Activated CD4-positive, alpha-beta T cell treated with anti-CD3 and anti-CD28 coated beads for 36 hours (primary cell): ENCODE measurements around the gene MRPL50. TPM values are rescaled to one million over a fixed set of nuclear protein-coding genes. Genes with fewer than 3 reads are reported as not detected.

Experiments used
- ATAC-seq: fragments of 200-7000 bp; cut with Tn5 transposase; one replicate; pipeline ENCODE4 v1.10.0; 2021; ENCODE audit warnings: mild to moderate bottlenecking, moderate library complexity
- CTCF ChIA-PET: fragments of 350-600 bp; sonication (Branson Sonifier 250); formaldehyde crosslinking; loops from one replicate; lab custom pipeline; 2021; ENCODE audit warnings: antibody characterized with exemption; lab: Charles Lee
- POLR2A ChIA-PET: fragments of 350-600 bp; sonication (Branson Sonifier 250); formaldehyde crosslinking; loops from one replicate; lab custom pipeline; 2021; ENCODE audit warnings: antibody characterized with exemption, inconsistent platforms; lab: Charles Lee
- DNase-seq: peaks from one replicate; pipeline ENCODE4 v3.0.0-alpha.2; 2020
- H3K27ac Mint-ChIP-seq: one replicate; pipeline ENCODE4 v1.8.0; 2021; ENCODE audit warnings: mixed read lengths
- H3K27me3 Mint-ChIP-seq: one replicate; pipeline ENCODE4 v1.8.0; 2021; ENCODE audit warnings: mixed read lengths
- H3K36me3 Mint-ChIP-seq: one replicate; pipeline ENCODE4 v1.8.0; 2021; ENCODE audit warnings: low read depth, mixed read lengths
- H3K4me1 Mint-ChIP-seq: one replicate; pipeline ENCODE4 v1.8.0; 2021; ENCODE audit warnings: mixed read lengths
- H3K4me3 Mint-ChIP-seq: one replicate; pipeline ENCODE4 v1.8.0; 2021; ENCODE audit warnings: mild to moderate bottlenecking, moderate library complexity, mixed read lengths
- H3K9me3 Mint-ChIP-seq: one replicate; pipeline ENCODE4 v1.8.0; 2021; ENCODE audit warnings: low read depth, mixed read lengths
- intact Hi-C, 2 experiments: fragments of 100-400 bp; cut with DNase I in 1 of 2; cut with micrococcal nuclease in 1 of 2; formaldehyde crosslinking; loops; one replicate each; pipeline versions ENCODE4 v1.14.2 to v1.15.1; 2022 to 2024; cut with DNase I, micrococcal nuclease
- total RNA-seq, 2 experiments: library from RNA; stranded (reverse); gene quantifications; one replicate each; pipeline ENCODE4 v1.2.3, GENCODE V29; 2021

MRPL50 gene
- total RNA-seq, 2 experiments from 2014 or later = 15.5 to 17.0 TPM

- intact Hi-C loops = no loop called here
- no peak overlapping the region for H3K4me3 Mint-ChIP-seq
- no peaks in the 10 kb centered on the region for H3K4me1 Mint-ChIP-seq
- H3K9me3 Mint-ChIP-seq = no peaks in the 10 kb centered on the region
- no peaks in the 10 kb centered on the region for H3K36me3 Mint-ChIP-seq
- no peak overlapping the region for H3K27ac Mint-ChIP-seq
- ATAC-seq (no peak), DNase-seq (no peak)
- ChIA-PET POLR2A (no interaction called here), CTCF (interaction anchor here (0.6 kb wide), 1 partner anchor 205 kb away, joined by 3 read pairs; no protein-coding TSS in a partner anchor)
- peaks cover 9% of the 10 kb centered on the region for H3K27me3 Mint-ChIP-seq
Measured at GRCh38 chr9:101375546-101375945, 22.9 kb downstream of the MRPL50 start.

GRCh38 chr9:101372327-101373118, 25.9 kb downstream of the MRPL50 start:
- no peak overlapping the region for H3K4me3 Mint-ChIP-seq
- no peak overlapping the region for H3K27ac Mint-ChIP-seq
- no peaks in the 10 kb centered on the region for H3K9me3 Mint-ChIP-seq
- ATAC-seq (no peak), DNase-seq (no peak)
- peaks cover 10% of the 10 kb centered on the region for H3K27me3 Mint-ChIP-seq
- CTCF ChIA-PET = interaction anchor here (0.7 to 1.7 kb wide), 2 partner anchors 16 to 60 kb away, joined by 3 to 4 read pairs; no protein-coding TSS in a partner anchor
- no peaks in the 10 kb centered on the region for H3K4me1 Mint-ChIP-seq
- no peaks in the 10 kb centered on the region for H3K36me3 Mint-ChIP-seq
- POLR2A ChIA-PET = no interaction called here
- intact Hi-C loops = no loop called here

GRCh38 chr9:101371813-101372212, 26.6 kb downstream of the MRPL50 start:
- H3K27me3 Mint-ChIP-seq = peaks cover 10% of the 10 kb centered on the region
- no peak for ATAC-seq

GRCh38 chr9:101369884-101370531, 28.4 kb downstream of the MRPL50 start:
- POLR2A ChIA-PET = no interaction called here

More at GRCh38 chr9:101371813-101372212, 26.6 kb downstream of the MRPL50 start:
- POLR2A ChIA-PET = no interaction called here
- Mint-ChIP-seq H3K4me1 (no peaks in the 10 kb centered on the region), H3K4me3 (no peak overlapping the region), H3K9me3 (no peaks in the 10 kb centered on the region), H3K27ac (no peak overlapping the region), H3K36me3 (no peaks in the 10 kb centered on the region)
- intact Hi-C loops = no loop called here
- CTCF ChIA-PET = no interaction called here
- no peak for DNase-seq

GRCh38 chr9:101369286-101369685, 29.1 kb downstream of the MRPL50 start:
- H3K36me3 Mint-ChIP-seq = no peaks in the 10 kb centered on the region
- intact Hi-C loops = no loop called here
- H3K27me3 Mint-ChIP-seq = peaks cover 10% of the 10 kb centered on the region
- H3K27ac Mint-ChIP-seq = no peak overlapping the region
- ATAC-seq (no peak), DNase-seq (no peak)
- H3K4me1 Mint-ChIP-seq = no peaks in the 10 kb centered on the region
- no peaks in the 10 kb centered on the region for H3K9me3 Mint-ChIP-seq
- POLR2A ChIA-PET = no interaction called here
- no peak overlapping the region for H3K4me3 Mint-ChIP-seq
- CTCF ChIA-PET = no interaction called here

More at GRCh38 chr9:101369884-101370531, 28.4 kb downstream of the MRPL50 start:
- Mint-ChIP-seq H3K27ac (no peak overlapping the region), H3K36me3 (no peaks in the 10 kb centered on the region), H3K9me3 (no peaks in the 10 kb centered on the region), H3K4me3 (no peak overlapping the region), H3K4me1 (no peaks in the 10 kb centered on the region), H3K27me3 (peaks cover 10% of the 10 kb centered on the region)
- ATAC-seq (no peak), DNase-seq (no peak)
- intact Hi-C loops = no loop called here
- CTCF ChIA-PET = interaction anchor here (0.6 to 1.6 kb wide), 5 partner anchors 9 to 220 kb away, joined by 3 to 5 read pairs (median 3); no protein-coding TSS in a partner anchor

GRCh38 chr9:101367323-101367722, 31.1 kb downstream of the MRPL50 start:
- POLR2A ChIA-PET = no interaction called here
- CTCF ChIA-PET = interaction anchor here (0.8 kb wide), 1 partner anchor 21 kb away, joined by 4 read pairs; no protein-coding TSS in a partner anchor

GRCh38 chr9:101366038-101366756, 32.2 kb downstream of the MRPL50 start:
- Mint-ChIP-seq H3K4me3 (no peak overlapping the region), H3K36me3 (no peaks in the 10 kb centered on the region), H3K9me3 (no peaks in the 10 kb centered on the region), H3K27me3 (peaks cover 8% of the 10 kb centered on the region), H3K4me1 (no peaks in the 10 kb centered on the region), H3K27ac (no peak overlapping the region)
- DNase-seq (no peak), ATAC-seq (no peak)
- intact Hi-C loops = no loop called here
- ChIA-PET CTCF (no interaction called here), POLR2A (no interaction called here)

More at GRCh38 chr9:101367323-101367722, 31.1 kb downstream of the MRPL50 start:
- intact Hi-C loops = no loop called here
- ATAC-seq = no peak
- peaks cover 12% of the 10 kb centered on the region for H3K27me3 Mint-ChIP-seq
- H3K9me3 Mint-ChIP-seq = no peaks in the 10 kb centered on the region
- no peak overlapping the region for H3K4me3 Mint-ChIP-seq
- H3K27ac Mint-ChIP-seq = no peak overlapping the region
- no peaks in the 10 kb centered on the region for H3K4me1 Mint-ChIP-seq
- no peaks in the 10 kb centered on the region for H3K36me3 Mint-ChIP-seq
- DNase-seq = no peak

GRCh38 chr9:101365181-101365580, 33.2 kb downstream of the MRPL50 start:
- no peaks in the 10 kb centered on the region for H3K4me1 Mint-ChIP-seq
- ChIA-PET POLR2A (no interaction called here), CTCF (interaction anchor here (1.3 kb wide), 1 partner anchor 24 kb away, joined by 3 read pairs; no protein-coding TSS in a partner anchor)
- no peak overlapping the region for H3K4me3 Mint-ChIP-seq
- no peaks in the 10 kb centered on the region for H3K9me3 Mint-ChIP-seq
- no peak for ATAC-seq
- no peak overlapping the region for H3K27ac Mint-ChIP-seq
- intact Hi-C loops = no loop called here
- H3K36me3 Mint-ChIP-seq = no peaks in the 10 kb centered on the region
- peaks cover 8% of the 10 kb centered on the region for H3K27me3 Mint-ChIP-seq
- DNase-seq = no peak

GRCh38 chr9:101362450-101362849, 36.0 kb downstream of the MRPL50 start:
- Mint-ChIP-seq H3K9me3 (no peaks in the 10 kb centered on the region), H3K4me1 (no peaks in the 10 kb centered on the region), H3K27me3 (peaks cover 5% of the 10 kb centered on the region), H3K36me3 (no peaks in the 10 kb centered on the region), H3K4me3 (no peak overlapping the region), H3K27ac (no peak overlapping the region)
- CTCF ChIA-PET = no interaction called here
- POLR2A ChIA-PET = no interaction called here
- DNase-seq (no peak), ATAC-seq (no peak)
- intact Hi-C loops = no loop called here

- intact Hi-C loops = no loop called here
- Mint-ChIP-seq H3K27me3 (peaks cover 4% of the 10 kb centered on the region), H3K27ac (no peak overlapping the region), H3K36me3 (no peaks in the 10 kb centered on the region), H3K4me3 (no peak overlapping the region), H3K9me3 (no peaks in the 10 kb centered on the region), H3K4me1 (no peaks in the 10 kb centered on the region)
- ChIA-PET POLR2A (no interaction called here), CTCF (interaction anchor here (1.0 kb wide), 1 partner anchor 10 kb away, joined by 3 read pairs; no protein-coding TSS in a partner anchor)
- ATAC-seq (no peak), DNase-seq (no peak)
Measured at GRCh38 chr9:101360647-101361046, 37.8 kb downstream of the MRPL50 start.

- Mint-ChIP-seq H3K27ac (no peak overlapping the region), H3K36me3 (no peaks in the 10 kb centered on the region), H3K4me1 (no peaks in the 10 kb centered on the region), H3K27me3 (peaks cover 4% of the 10 kb centered on the region), H3K4me3 (no peak overlapping the region), H3K9me3 (no peaks in the 10 kb centered on the region)
- intact Hi-C loops = no loop called here
- ATAC-seq = no peak
- ChIA-PET CTCF (no interaction called here), POLR2A (no interaction called here)
- no peak for DNase-seq
Measured at GRCh38 chr9:101359679-101360078, 38.7 kb downstream of the MRPL50 start.
